GM23338 (cell line): ENCODE results near the gene FGG. TPM values are rescaled to one million over a fixed set of nuclear protein-coding genes. Genes with fewer than 3 reads are reported as not detected.

Experiments used
- ATAC-seq: fragments of 200-7000 bp; cut with Tn5 transposase; 3 replicates; pipeline ENCODE4 v1.9.1; 2020
- DNase-seq: peaks from one replicate; pipeline ENCODE4 v3.0.0-alpha.2; 2015; ENCODE audit warnings: low spot score
- H2AFZ ChIP-seq: fragments of 200-600 bp; sonication (generic); 2 replicates; pipeline ENCODE4 v1.8.0; 2016; ENCODE audit warnings: antibody characterized with exemption, mild to moderate bottlenecking, moderate library complexity
- H3F3A ChIP-seq: fragments of 200-600 bp; sonication (generic); replicated peaks from 2 replicates; pipeline ENCODE4 v1.8.0; 2017; ENCODE audit warnings: antibody characterized with exemption, mixed run types, low read depth
- H3K27ac ChIP-seq: fragments of 200-600 bp; sonication (generic); 2 replicates; pipeline ENCODE4 v1.6.1; 2016; ENCODE audit warnings: low read depth
- H3K27me3 ChIP-seq: fragments of 200-600 bp; sonication (generic); 2 replicates; pipeline ENCODE4 v1.8.0; 2016; ENCODE audit warnings: mild to moderate bottlenecking, mixed run types, moderate library complexity; ENCODE audit not compliant: insufficient read depth
- H3K36me3 ChIP-seq: fragments of 200-600 bp; sonication (generic); 2 replicates; pipeline ENCODE4 v1.8.0; 2016; ENCODE audit warnings: mild to moderate bottlenecking; ENCODE audit not compliant: insufficient read depth
- H3K4me1 ChIP-seq: fragments of 200-600 bp; sonication (generic); 2 replicates; pipeline ENCODE4 v1.8.0; 2016; ENCODE audit warnings: mild to moderate bottlenecking, moderate library complexity; ENCODE audit not compliant: insufficient read depth
- H3K4me2 ChIP-seq: fragments of 200-600 bp; sonication (generic); 2 replicates; pipeline ENCODE4 v1.7.1; 2017; ENCODE audit warnings: mixed run types
- H3K4me3 ChIP-seq: fragments of 200-600 bp; sonication (generic); 2 replicates; pipeline ENCODE4 v1.6.1; 2016; ENCODE audit warnings: mixed run types
- H3K79me2 ChIP-seq: fragments of 200-600 bp; sonication (generic); replicated peaks from 2 replicates; pipeline ENCODE4 v1.8.0; 2017; ENCODE audit warnings: mild to moderate bottlenecking; ENCODE audit not compliant: insufficient read depth
- H3K9me2 ChIP-seq: fragments of 200-600 bp; sonication (generic); 2 replicates; pipeline ENCODE4 v1.8.0; 2017; ENCODE audit not compliant: insufficient read depth
- H4K20me1 ChIP-seq: fragments of 200-600 bp; sonication (generic); replicated peaks from 2 replicates; pipeline ENCODE4 v1.8.0; 2017; ENCODE audit warnings: mild to moderate bottlenecking; ENCODE audit not compliant: insufficient read depth
- H3K27ac Mint-ChIP-seq: 2 replicates; pipeline ENCODE4 v1.8.0; 2020; ENCODE audit warnings: inconsistent platforms, mild to moderate bottlenecking, moderate library complexity, mixed read lengths
- H3K27me3 Mint-ChIP-seq: 3 replicates; pipeline ENCODE4 v1.8.0; 2022; ENCODE audit warnings: low read depth, mild to moderate bottlenecking, moderate library complexity, mixed read lengths, inconsistent platforms; ENCODE audit not compliant: insufficient read depth, poor library complexity
- H3K36me3 Mint-ChIP-seq: 3 replicates; pipeline ENCODE4 v1.8.0; 2021; ENCODE audit warnings: low read depth, mild to moderate bottlenecking, inconsistent platforms, moderate library complexity, mixed read lengths
- H3K4me1 Mint-ChIP-seq: 3 replicates; pipeline ENCODE4 v1.8.0; 2020; ENCODE audit warnings: mild to moderate bottlenecking, inconsistent platforms, mixed read lengths
- H3K4me3 Mint-ChIP-seq: 3 replicates; pipeline ENCODE4 v1.8.0; 2021; ENCODE audit warnings: moderate library complexity, mild to moderate bottlenecking, inconsistent platforms, mixed read lengths
- H3K9me3 Mint-ChIP-seq: 3 replicates; pipeline ENCODE4 v1.8.0; 2020; ENCODE audit warnings: moderate library complexity, mild to moderate bottlenecking, inconsistent platforms, mixed read lengths
- CREB1 ChIP-seq: fragments of 250-450 bp; sonication (Bioruptor Pico); IDR thresholded peaks from 2 replicates; pipeline ENCODE4 v1.5.0; 2020; ENCODE audit warnings: low read depth, mild to moderate bottlenecking, moderate library complexity
- EZH2 ChIP-seq: fragments of 200-600 bp; sonication (generic); IDR thresholded peaks from one replicate; pipeline ENCODE4 v1.8.0; 2017; ENCODE audit warnings: antibody characterized with exemption, mild to moderate bottlenecking, low read depth; ENCODE audit not compliant: unreplicated experiment
- EZH2phosphoT487 ChIP-seq: fragments of 200-600 bp; sonication (generic); IDR thresholded peaks from one replicate; pipeline ENCODE4 v1.8.1; 2018; ENCODE audit warnings: antibody characterized with exemption; ENCODE audit not compliant: unreplicated experiment
- JUNB ChIP-seq: IDR thresholded peaks from one replicate; pipeline ENCODE4 v1.6.1; 2016; ENCODE audit warnings: antibody characterized with exemption; ENCODE audit not compliant: unreplicated experiment
- NANOG ChIP-seq: IDR thresholded peaks from 2 replicates; pipeline ENCODE4 v1.6.1; 2016; ENCODE audit warnings: antibody characterized with exemption, borderline replicate concordance
- ZNF114 ChIP-seq: fragments of 250-450 bp; sonication (Bioruptor Pico); IDR thresholded peaks from 2 replicates; pipeline ENCODE4 v1.5.0; 2020; ENCODE audit warnings: mild to moderate bottlenecking, moderate library complexity
- ZNF331 ChIP-seq: fragments of 250-450 bp; sonication (Bioruptor Pico); IDR thresholded peaks from 2 replicates; pipeline ENCODE4 v1.5.0; 2020; ENCODE audit warnings: low read depth, mild to moderate bottlenecking, moderate library complexity
- polyA plus RNA-seq: library from polyadenylated mRNA; unstranded; fragments of >200 nt; fragmentation: Nextera tagmentation; extraction: Ambion mirVana; gene quantifications from 2 replicates; pipeline ENCODE4 v1.2.1, GENCODE V29; 2016
- total RNA-seq: library from RNA; depleted of rRNA; stranded (reverse); fragments of >200 nt; shearing (Covaris generic); gene quantifications from 2 replicates; pipeline ENCODE4 v1.2.3, GENCODE V29; 2014
- TF ChIP-seq, protein P1 (sequence below): IDR thresholded peaks from one replicate; pipeline ENCODE4 v1.6.1; 2018; ENCODE audit warnings: antibody characterized with exemption; ENCODE audit not compliant: unreplicated experiment
- TF ChIP-seq, protein P2 (sequence below): IDR thresholded peaks from 2 replicates; pipeline ENCODE4 v1.6.1; 2016; ENCODE audit warnings: antibody characterized with exemption
- TF ChIP-seq, protein P3 (sequence below): fragments of 250-450 bp; sonication (Bioruptor Pico); IDR thresholded peaks from 2 replicates; pipeline ENCODE4 v1.5.0; 2020; ENCODE audit warnings: mild to moderate bottlenecking, moderate library complexity

The FGG gene
- total and polyA plus RNA-seq, 2 experiments from 2014 or later: not detected

DNA sequence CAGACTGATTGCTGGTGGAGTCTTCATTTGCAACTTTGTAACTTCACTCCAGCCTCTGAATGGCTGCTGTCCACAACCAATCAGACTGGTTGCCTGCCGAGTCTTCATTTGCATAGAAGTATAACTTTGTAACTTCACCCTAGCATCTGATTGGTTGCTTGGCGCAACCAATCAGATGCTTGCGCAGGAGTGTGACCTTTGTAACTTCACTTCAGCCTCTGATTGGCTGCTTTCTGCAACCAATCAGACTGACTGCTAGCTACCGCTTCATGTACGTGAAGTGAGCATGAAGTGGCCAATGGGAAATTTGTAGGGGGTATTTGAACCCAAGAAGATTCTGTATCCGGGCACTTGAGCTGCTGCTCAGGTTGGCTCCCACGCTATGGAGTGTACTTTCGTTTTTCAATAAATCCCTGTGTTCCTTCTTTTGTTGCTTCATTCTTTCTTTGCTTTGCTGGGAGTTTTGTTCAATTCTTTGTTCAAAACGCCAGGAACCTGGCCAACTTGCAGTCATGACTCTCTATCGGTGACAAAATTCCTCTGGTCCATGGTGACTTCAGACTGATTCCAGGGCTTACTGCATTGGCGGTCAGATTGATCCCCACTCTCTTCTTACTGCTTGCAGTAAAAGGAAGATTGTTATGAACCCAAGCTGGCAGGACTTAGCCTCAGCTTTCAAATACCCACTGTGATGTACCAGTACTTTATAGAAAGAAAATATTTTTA is 46.4 kb upstream of the FGG start (continued):
- TF ChIP-seq, protein P1, sequence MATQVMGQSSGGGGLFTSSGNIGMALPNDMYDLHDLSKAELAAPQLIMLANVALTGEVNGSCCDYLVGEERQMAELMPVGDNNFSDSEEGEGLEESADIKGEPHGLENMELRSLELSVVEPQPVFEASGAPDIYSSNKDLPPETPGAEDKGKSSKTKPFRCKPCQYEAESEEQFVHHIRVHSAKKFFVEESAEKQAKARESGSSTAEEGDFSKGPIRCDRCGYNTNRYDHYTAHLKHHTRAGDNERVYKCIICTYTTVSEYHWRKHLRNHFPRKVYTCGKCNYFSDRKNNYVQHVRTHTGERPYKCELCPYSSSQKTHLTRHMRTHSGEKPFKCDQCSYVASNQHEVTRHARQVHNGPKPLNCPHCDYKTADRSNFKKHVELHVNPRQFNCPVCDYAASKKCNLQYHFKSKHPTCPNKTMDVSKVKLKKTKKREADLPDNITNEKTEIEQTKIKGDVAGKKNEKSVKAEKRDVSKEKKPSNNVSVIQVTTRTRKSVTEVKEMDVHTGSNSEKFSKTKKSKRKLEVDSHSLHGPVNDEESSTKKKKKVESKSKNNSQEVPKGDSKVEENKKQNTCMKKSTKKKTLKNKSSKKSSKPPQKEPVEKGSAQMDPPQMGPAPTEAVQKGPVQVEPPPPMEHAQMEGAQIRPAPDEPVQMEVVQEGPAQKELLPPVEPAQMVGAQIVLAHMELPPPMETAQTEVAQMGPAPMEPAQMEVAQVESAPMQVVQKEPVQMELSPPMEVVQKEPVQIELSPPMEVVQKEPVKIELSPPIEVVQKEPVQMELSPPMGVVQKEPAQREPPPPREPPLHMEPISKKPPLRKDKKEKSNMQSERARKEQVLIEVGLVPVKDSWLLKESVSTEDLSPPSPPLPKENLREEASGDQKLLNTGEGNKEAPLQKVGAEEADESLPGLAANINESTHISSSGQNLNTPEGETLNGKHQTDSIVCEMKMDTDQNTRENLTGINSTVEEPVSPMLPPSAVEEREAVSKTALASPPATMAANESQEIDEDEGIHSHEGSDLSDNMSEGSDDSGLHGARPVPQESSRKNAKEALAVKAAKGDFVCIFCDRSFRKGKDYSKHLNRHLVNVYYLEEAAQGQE: no peak
- TF ChIP-seq EZH2phosphoT487 (no peak), CREB1 (CRISPR knock-in tag) (no peak), ZNF114 (CRISPR knock-in tag) (no peak), JUNB (no peak)
- TF ChIP-seq, protein P2, sequence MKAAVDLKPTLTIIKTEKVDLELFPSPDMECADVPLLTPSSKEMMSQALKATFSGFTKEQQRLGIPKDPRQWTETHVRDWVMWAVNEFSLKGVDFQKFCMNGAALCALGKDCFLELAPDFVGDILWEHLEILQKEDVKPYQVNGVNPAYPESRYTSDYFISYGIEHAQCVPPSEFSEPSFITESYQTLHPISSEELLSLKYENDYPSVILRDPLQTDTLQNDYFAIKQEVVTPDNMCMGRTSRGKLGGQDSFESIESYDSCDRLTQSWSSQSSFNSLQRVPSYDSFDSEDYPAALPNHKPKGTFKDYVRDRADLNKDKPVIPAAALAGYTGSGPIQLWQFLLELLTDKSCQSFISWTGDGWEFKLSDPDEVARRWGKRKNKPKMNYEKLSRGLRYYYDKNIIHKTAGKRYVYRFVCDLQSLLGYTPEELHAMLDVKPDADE: no peak

DNA sequence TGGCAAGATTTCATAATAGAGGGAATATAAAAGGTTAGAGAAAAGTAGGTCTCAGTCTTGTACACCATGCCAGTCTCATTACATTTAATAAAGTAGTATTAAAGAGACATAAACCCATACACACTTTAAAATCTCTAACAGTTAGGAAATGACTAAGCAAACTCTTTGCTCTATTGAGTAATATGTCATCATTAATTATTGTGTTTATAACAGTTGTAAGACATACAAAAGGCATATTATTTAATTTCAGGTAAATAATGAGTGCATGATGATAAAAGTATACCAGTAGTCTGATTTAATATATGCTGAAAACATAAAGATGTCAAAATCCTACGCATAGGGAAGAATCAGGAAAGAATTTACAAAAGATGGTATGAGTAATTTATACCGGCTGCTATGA is 31.0 kb upstream of the FGG start:
- no peak for ATAC-seq
- H3K4me1 ChIP-seq: peaks cover 6% of the 10 kb centered on the region; the same call in 1 of the 2 replicates
- H2AFZ ChIP-seq: no peak overlapping the region
- no peaks in the 10 kb centered on the region for H4K20me1 ChIP-seq
- no peak overlapping the region for H3K4me2 ChIP-seq
- Mint-ChIP-seq H3K36me3 (no peaks in the 10 kb centered on the region; the same call in 2 of the 3 replicates), H3K9me3 (no peaks in the 10 kb centered on the region), H3K27me3 (peaks cover 2% of the 10 kb centered on the region), H3K4me1 (peaks cover 12% of the 10 kb centered on the region), H3K4me3 (no peak overlapping the region), H3K27ac (no peak overlapping the region)
- no peak overlapping the region for H3K4me3 ChIP-seq
- H3K27ac ChIP-seq: no peak overlapping the region
- H3F3A ChIP-seq: no peaks in the 10 kb centered on the region
- no peak for DNase-seq
- H3K9me2 ChIP-seq: 0 out of 2 replicates have a peak, but pooled peaks cover 5% of the 10 kb centered on the region
- no peaks in the 10 kb centered on the region for H3K79me2 ChIP-seq
- no peaks in the 10 kb centered on the region for H3K36me3 ChIP-seq
- no peaks in the 10 kb centered on the region for H3K27me3 ChIP-seq
- TF ChIP-seq, protein P3, sequence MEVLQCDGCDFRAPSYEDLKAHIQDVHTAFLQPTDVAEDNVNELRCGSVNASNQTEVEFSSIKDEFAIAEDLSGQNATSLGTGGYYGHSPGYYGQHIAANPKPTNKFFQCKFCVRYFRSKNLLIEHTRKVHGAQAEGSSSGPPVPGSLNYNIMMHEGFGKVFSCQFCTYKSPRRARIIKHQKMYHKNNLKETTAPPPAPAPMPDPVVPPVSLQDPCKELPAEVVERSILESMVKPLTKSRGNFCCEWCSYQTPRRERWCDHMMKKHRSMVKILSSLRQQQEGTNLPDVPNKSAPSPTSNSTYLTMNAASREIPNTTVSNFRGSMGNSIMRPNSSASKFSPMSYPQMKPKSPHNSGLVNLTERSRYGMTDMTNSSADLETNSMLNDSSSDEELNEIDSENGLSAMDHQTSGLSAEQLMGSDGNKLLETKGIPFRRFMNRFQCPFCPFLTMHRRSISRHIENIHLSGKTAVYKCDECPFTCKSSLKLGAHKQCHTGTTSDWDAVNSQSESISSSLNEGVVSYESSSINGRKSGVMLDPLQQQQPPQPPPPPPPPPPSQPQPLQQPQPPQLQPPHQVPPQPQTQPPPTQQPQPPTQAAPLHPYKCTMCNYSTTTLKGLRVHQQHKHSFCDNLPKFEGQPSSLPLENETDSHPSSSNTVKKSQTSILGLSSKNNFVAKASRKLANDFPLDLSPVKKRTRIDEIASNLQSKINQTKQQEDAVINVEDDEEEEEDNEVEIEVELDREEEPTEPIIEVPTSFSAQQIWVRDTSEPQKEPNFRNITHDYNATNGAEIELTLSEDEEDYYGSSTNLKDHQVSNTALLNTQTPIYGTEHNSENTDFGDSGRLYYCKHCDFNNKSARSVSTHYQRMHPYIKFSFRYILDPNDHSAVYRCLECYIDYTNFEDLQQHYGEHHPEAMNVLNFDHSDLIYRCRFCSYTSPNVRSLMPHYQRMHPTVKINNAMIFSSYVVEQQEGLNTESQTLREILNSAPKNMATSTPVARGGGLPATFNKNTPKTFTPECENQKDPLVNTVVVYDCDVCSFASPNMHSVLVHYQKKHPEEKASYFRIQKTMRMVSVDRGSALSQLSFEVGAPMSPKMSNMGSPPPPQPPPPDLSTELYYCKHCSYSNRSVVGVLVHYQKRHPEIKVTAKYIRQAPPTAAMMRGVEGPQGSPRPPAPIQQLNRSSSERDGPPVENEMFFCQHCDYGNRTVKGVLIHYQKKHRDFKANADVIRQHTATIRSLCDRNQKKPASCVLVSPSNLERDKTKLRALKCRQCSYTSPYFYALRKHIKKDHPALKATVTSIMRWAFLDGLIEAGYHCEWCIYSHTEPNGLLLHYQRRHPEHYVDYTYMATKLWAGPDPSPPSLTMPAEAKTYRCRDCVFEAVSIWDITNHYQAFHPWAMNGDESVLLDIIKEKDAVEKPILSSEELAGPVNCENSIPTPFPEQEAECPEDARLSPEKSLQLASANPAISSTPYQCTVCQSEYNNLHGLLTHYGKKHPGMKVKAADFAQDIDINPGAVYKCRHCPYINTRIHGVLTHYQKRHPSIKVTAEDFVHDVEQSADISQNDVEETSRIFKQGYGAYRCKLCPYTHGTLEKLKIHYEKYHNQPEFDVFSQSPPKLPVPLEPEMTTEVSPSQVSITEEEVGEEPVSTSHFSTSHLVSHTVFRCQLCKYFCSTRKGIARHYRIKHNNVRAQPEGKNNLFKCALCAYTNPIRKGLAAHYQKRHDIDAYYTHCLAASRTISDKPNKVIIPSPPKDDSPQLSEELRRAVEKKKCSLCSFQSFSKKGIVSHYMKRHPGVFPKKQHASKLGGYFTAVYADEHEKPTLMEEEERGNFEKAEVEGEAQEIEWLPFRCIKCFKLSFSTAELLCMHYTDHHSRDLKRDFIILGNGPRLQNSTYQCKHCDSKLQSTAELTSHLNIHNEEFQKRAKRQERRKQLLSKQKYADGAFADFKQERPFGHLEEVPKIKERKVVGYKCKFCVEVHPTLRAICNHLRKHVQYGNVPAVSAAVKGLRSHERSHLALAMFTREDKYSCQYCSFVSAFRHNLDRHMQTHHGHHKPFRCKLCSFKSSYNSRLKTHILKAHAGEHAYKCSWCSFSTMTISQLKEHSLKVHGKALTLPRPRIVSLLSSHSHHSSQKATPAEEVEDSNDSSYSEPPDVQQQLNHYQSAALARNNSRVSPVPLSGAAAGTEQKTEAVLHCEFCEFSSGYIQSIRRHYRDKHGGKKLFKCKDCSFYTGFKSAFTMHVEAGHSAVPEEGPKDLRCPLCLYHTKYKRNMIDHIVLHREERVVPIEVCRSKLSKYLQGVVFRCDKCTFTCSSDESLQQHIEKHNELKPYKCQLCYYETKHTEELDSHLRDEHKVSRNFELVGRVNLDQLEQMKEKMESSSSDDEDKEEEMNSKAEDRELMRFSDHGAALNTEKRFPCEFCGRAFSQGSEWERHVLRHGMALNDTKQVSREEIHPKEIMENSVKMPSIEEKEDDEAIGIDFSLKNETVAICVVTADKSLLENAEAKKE: no peak
- TF ChIP-seq, protein P1: no peak
- TF ChIP-seq ZNF331 (CRISPR knock-in tag): no peak
- no peak for TF ChIP-seq EZH2
- TF ChIP-seq NANOG: no peak
- no peak for TF ChIP-seq JUNB
